Suppressor macrophage (primary cell): Measurements from ENCODE around the gene TRPV3.
"Not testable (repeated sequence)": the region's sequence is repeated elsewhere in the genome, so short reads cannot be mapped to it uniquely, and the experiment has no call there.

Experiments
- DNase-seq, 4 experiments: peaks; one replicate each; pipeline ENCODE4 v3.0.0-alpha.2; 2020 to 2022

The TRPV3 gene

GRCh38 chr17:3471599-3471998 is 86.0 kb downstream of the TRPV3 start, which contains the start of gene SPATA22:
TSS of gene SPATA22 (minus strand) at chr17:3471819. CDS start at chr17:3469325, 2,494 bp downstream.
- DNase-seq: no peak

GRCh38 chr17:3469529-3469928 is 88.1 kb downstream of the TRPV3 start:
- no peak for DNase-seq

GRCh38 chr17:3466355-3466754 is 91.3 kb downstream of the TRPV3 start:
- DNase-seq: not testable (repeated sequence)
